HG02642 (cell line): Measurements from ENCODE around the gene DNAAF3.

ENCODE experiments used
- ATAC-seq: cut with Tn5 transposase; IDR thresholded peaks from one replicate; pipeline ENCODE4 v1.9.1; 2021; ENCODE audit warnings: mild to moderate bottlenecking; ENCODE audit not compliant: unreplicated experiment, poor library complexity

The DNAAF3 gene

DNA sequence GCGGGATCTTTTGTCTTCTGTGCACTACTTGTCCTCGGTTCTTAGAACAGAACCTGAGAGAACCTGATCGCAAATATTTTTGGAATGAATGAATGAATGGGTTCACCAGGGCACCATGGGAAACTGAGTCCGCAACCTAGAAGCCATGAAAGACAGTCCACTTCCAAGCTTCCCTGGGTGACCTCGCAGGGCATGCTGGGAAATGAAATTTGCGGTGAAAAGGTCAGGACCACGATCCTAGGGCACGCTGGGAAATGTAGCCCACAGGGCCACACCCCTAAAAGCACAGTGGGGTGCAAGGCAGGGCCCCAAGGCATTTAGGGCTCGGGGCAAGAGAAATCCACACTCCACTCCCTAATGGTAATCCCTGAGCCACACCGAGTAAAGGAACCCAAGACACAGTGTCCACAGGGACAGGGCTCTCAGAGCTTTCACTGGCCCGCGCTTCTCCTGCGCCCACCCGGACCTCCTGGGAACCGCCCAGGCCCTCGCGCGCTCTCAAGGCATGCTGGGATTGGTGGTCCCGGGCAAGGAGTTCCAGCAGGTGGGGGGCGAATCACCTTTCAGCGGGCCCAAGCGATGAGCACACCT lies 47.9 kb downstream of the DNAAF3 start:
- no peak for ATAC-seq

- ATAC-seq = peak; percentile 91
These were observed 48.6 kb downstream of the DNAAF3 start for GRCh38 chr19:55117663-55118391.

GRCh38 chr19:55116859-55117662 lies 49.4 kb downstream of the DNAAF3 start, which contains the start of gene PPP1R12C:
Gene PPP1R12C, minus strand, starts transcription at chr19:55117637. Its CDS starts 94 bp downstream, at chr19:55117543.
- ATAC-seq = peak; percentile 0

DNA sequence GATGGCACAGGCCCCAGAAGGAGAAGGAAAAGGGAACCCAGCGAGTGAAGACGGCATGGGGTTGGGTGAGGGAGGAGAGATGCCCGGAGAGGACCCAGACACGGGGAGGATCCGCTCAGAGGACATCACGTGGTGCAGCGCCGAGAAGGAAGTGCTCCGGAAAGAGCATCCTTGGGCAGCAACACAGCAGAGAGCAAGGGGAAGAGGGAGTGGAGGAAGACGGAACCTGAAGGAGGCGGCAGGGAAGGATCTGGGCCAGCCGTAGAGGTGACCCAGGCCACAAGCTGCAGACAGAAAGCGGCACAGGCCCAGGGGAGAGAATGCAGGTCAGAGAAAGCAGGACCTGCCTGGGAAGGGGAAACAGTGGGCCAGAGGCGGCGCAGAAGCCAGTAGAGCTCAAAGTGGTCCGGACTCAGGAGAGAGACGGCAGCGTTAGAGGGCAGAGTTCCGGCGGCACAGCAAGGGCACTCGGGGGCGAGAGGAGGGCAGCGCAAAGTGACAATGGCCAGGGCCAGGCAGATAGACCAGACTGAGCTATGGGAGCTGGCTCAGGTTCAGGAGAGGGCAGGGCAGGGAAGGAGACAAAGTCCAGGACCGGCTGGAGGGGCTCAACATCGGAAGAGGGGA lies 50.1 kb downstream of the DNAAF3 start:
- ATAC-seq = no peak

DNA sequence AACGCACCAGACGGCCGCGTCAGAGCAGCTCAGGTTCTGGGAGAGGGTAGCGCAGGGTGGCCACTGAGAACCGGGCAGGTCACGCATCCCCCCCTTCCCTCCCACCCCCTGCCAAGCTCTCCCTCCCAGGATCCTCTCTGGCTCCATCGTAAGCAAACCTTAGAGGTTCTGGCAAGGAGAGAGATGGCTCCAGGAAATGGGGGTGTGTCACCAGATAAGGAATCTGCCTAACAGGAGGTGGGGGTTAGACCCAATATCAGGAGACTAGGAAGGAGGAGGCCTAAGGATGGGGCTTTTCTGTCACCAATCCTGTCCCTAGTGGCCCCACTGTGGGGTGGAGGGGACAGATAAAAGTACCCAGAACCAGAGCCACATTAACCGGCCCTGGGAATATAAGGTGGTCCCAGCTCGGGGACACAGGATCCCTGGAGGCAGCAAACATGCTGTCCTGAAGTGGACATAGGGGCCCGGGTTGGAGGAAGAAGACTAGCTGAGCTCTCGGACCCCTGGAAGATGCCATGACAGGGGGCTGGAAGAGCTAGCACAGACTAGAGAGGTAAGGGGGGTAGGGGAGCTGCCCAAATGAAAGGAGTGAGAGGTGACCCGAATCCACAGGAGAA lies 50.9 kb downstream of the DNAAF3 start:
- ATAC-seq = no peak

GRCh38 chr19:55114566-55115145 lies 51.8 kb downstream of the DNAAF3 start:
- no peak for ATAC-seq

DNA sequence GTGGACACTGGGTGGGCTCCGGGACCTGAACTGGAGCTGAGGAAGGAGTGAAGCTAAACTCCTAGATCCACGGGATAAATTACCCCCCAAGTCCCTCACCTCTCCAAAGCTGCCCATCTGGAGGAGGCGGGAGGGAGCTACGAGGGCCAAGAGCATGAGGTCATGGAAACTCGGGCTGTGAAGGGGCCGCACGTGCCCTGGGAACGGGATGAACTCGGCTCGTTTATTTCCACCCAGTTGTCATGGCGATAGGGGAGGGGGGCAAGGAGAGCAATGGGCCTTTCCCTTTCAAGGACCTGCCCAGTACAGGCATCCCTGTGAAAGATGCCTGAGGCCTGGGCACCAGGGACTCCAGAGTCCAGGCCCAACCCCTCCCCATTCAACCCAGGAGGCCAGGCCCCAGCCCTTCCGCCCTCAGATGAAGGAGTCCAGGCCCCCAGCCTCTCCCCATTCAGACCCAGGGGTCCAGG lies 52.8 kb downstream of the DNAAF3 start:
- ATAC-seq = no peak

DNA sequence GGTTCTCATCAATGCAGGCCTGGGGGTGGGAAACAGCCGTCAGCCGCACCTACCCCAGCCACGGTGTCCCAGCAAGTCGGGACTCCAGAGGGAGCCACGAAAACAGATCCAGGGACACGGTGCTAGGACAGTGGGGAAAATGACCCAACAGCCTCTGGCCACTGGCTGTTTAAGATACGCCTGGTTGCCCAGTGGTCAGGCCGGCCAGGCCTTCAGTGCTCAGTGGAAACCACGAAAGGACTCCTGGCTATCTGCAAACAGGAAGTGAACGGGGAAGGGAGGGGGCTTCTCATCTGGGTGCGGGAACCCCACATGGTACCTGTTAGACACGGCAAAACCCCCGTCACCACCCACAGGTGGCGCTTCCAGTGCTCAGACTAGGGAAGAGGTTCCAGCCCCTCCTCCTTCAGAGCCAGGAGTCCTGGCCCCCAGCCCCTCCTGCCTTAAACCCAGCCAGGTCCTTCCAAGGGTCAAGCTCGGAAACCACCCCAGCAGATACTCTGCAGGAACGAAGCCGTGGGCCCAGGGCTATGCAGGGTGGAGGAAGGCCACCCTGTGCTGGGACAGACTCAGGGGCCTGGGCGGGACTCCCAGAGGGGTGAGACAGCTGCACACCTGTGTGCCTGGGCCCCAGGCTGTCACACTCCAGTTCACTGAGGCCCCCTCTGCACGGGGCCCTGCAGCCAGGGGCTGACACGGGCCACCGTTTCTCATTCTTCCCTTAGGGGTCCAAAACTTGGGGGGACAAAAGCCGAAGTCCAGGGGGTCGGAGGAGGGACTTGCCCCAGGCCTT lies 53.4 kb downstream of the DNAAF3 start:
- ATAC-seq = no peak

- ATAC-seq = no peak
These were observed 54.1 kb downstream of the DNAAF3 start for GRCh38 chr19:55112246-55112776.

GRCh38 chr19:55111238-55111831 lies 55.1 kb downstream of the DNAAF3 start:
- ATAC-seq = no peak

DNA sequence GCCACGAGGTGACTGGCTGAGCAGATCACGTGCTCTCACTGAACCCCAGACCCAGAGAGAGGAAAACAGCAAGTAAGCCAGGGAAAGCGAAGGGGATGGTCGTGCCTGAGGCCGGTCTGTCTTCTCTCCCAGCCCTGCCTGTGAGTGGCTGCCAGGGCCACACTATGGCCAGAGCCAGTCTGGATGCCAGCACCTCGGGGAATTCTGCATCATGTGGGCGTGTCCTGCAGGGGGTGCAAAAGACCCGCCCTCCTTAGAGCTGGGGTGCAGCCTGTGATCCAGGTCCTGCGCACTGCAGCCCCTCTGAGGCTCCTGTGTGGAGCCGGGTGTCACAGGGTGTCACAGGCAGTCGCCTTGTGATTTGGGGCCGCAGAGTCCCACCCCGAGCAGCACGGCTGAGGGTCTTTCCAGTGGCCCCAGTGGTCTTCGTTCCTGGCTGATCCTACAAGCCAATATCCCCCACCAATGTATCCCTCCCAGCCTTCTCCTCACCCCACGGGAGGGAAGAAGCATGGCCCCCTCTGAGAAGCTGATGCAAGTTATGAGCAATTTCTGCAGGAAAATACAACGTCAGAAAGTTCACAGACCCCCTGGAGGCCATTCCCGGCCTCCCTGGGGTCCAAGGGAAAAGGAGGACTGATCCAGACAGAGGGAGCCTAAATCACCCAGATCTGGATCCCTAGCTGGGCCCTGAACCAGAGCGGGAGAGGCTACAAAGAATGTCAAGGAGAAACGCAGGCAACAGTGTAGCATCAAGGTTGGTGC lies 56.7 kb downstream of the DNAAF3 start:
- no peak for ATAC-seq
